Measurements from ENCODE around the gene LRCOL1. TPM values are rescaled to one million over a fixed set of nuclear protein-coding genes. Genes with fewer than 3 reads are reported as not detected.

Gene LRCOL1
- total and polyA plus RNA-seq, 12 donors, result 0.17 to 0.28 TPM; not detected in 10

DNA sequence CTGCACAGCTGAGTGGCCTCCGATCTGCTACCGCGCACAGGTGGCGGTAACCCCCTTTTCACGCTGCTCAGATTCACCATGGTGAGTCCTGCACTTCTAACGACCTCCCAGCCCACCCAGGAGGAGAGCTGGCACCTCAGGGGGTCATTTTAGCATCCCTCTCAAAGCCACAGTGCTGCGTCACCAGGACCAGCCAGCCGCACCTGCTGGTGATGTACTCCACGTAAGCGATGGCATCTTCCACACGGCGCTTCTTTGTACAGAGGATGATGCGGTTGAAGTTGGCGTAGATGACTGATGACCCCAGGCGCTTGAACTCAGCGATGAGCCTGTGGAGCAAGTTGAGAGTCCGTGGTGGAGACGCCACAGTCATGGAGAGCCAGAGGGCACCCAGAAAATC lies 27.4 kb upstream of the LRCOL1 start:
- 94 to 96% methylated on average over 18 of the region's 18 CpGs for WGBS, 2 donors
- Histone ChIP-seq H3K27me3 (no peaks in the 10 kb centered on the region), H3K27ac (no peak overlapping the region), H3K4me1 (no peaks in the 10 kb centered on the region), H3K36me3 (peaks cover 0 to 95% (median 39%) of the 10 kb centered on the region in 9 donors), H3K4me3 (no peak overlapping the region), H3K9me3 (no peaks in the 10 kb centered on the region)
- ATAC-seq (no peak), DNase-seq (no peak)
- TF ChIP-seq, protein P1, sequence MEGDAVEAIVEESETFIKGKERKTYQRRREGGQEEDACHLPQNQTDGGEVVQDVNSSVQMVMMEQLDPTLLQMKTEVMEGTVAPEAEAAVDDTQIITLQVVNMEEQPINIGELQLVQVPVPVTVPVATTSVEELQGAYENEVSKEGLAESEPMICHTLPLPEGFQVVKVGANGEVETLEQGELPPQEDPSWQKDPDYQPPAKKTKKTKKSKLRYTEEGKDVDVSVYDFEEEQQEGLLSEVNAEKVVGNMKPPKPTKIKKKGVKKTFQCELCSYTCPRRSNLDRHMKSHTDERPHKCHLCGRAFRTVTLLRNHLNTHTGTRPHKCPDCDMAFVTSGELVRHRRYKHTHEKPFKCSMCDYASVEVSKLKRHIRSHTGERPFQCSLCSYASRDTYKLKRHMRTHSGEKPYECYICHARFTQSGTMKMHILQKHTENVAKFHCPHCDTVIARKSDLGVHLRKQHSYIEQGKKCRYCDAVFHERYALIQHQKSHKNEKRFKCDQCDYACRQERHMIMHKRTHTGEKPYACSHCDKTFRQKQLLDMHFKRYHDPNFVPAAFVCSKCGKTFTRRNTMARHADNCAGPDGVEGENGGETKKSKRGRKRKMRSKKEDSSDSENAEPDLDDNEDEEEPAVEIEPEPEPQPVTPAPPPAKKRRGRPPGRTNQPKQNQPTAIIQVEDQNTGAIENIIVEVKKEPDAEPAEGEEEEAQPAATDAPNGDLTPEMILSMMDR (IDR thresholded peaks at IDR 0.05), result no peak
- intact Hi-C loops (cut with DNase I), result no loop called here

DNA sequence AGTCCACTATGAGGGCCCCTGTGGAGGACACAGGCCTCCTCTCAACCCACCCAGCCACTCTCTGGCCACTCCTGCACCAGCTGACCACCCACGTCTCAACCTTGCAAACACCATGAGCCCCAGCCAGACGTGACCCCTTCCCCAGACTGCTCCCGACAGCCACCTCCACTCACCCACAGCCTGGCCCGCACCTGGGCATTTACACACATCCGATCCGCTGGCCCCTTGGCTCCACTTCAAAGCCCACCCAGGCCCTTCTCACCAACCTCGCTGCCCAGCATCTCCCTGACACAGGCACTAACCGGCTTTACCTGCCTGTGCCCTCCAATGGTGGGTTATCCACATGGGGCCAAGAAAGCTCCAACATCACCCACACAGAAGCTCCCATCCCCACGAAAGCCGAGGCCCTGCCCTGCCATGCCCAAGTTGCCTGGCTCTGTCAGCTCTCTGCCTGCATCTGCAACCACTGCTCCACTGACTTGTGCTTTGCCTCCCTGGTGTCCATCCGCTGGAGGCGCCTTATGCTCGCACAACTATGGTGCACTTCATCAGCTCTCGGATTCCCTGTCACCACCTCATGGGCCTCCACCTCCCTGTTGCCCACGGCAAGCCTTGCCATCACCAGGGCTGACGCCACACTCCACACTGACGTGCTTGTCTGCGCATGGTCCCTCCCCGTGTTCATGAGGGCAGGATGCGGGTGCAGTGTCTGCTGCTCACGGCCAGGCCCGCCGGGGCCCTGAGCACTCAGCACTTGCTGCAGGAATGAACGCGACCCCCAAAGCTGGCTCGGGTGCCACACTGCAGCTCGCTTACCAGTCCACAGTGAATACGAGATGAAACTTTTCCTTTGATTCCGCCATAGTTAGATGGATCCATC lies 24.9 kb upstream of the LRCOL1 start:
- 91 to 97% methylated on average over 29 of the region's 29 CpGs for WGBS, 2 donors
- ATAC-seq (no peak), DNase-seq (no peak)
- intact Hi-C loops (cut with DNase I), result no loop called here
- no peaks in the 10 kb centered on the region for H3K9me3 ChIP-seq
- peaks cover 0 to 95% (median 52%) of the 10 kb centered on the region in 9 donors for H3K36me3 ChIP-seq
- TF ChIP-seq, protein P1 (IDR thresholded peaks at IDR 0.05), result no peak
- no peaks in the 10 kb centered on the region for H3K27me3 ChIP-seq
- H3K27ac ChIP-seq, result no peak overlapping the region
- no peaks in the 10 kb centered on the region for H3K4me1 ChIP-seq
- no peak overlapping the region for H3K4me3 ChIP-seq

DNA sequence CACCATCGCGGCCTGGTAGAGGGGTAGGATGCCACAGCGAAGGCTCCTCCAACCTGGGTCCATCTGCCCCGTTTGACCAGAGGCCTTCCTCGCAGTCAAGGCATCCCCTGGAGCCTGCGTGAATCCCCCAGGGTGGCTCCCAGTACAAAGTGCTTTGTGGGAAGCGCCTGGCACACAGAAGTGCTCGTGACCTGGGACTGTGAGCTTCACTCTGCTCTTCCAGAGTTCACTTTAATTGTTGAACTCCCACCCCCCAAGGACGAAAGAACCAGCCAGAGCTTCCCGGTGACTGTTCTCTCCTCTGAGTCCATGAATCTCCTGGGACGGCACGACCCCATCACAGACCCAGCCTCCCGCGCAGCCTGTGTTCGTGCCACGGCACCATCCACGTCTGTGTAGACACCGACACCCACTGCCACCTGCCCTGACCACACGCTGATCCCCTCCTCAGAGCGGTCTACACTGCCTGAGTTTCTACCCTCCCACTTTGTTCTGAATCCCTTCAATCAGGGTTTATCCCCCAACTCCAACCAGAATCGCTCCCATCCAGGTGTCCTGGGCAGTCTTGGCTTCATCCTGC lies 24.1 kb upstream of the LRCOL1 start:
- no peaks in the 10 kb centered on the region for H3K9me3 ChIP-seq
- H3K4me1 ChIP-seq, result no peaks in the 10 kb centered on the region
- no peak for ATAC-seq
- intact Hi-C loops (cut with DNase I), result no loop called here
- H3K27me3 ChIP-seq, result no peaks in the 10 kb centered on the region
- no peak overlapping the region for H3K4me3 ChIP-seq
- peaks cover 0 to 98% (median 52%) of the 10 kb centered on the region in 9 donors for H3K36me3 ChIP-seq
- no peak overlapping the region for H3K27ac ChIP-seq
- no peak for DNase-seq
- 95 to 96% methylated on average over 21 of the region's 21 CpGs for WGBS, 2 donors
- TF ChIP-seq, protein P1 (IDR thresholded peaks at IDR 0.05), result no peak

- Histone ChIP-seq H3K27ac (no peak overlapping the region), H3K36me3 (peaks cover 0 to 100% (median 52%) of the 10 kb centered on the region in 9 donors), H3K4me3 (no peak overlapping the region), H3K27me3 (no peaks in the 10 kb centered on the region), H3K9me3 (no peaks in the 10 kb centered on the region), H3K4me1 (no peaks in the 10 kb centered on the region)
- no peak for ATAC-seq
- 89 to 90% methylated on average over 10 of the region's 10 CpGs for WGBS, 2 donors
- TF ChIP-seq, protein P1 (IDR thresholded peaks at IDR 0.05), result no peak
- no peak for DNase-seq
- intact Hi-C loops (cut with DNase I), result no loop called here
These were observed 23.5 kb upstream of the LRCOL1 start for GRCh38 chr12:132633901-132634300.

Data from heart right ventricle (tissue), 16 donors.